HepG2 (cell line): ENCODE data around the gene DLX1. TPM values are rescaled to one million over a fixed set of nuclear protein-coding genes. Genes with fewer than 3 reads are reported as not detected.

Experiments
- ATAD3A ChIP-seq: sonication (generic); formaldehyde crosslinking; IDR thresholded peaks from 2 replicates; pipeline ENCODE4 v1.4.0; 2020; ENCODE audit warnings: missing genetic modification reagents
- ERF ChIP-seq: IDR thresholded peaks from 2 replicates; pipeline ENCODE4 v1.6.1; 2018; ENCODE audit warnings: missing biosample characterization, missing genetic modification reagents
- GPN1 ChIP-seq: sonication (generic); formaldehyde crosslinking; IDR thresholded peaks from 2 replicates; pipeline ENCODE4 v1.5.1; 2020; ENCODE audit warnings: missing genetic modification reagents, borderline replicate concordance
- HHEX ChIP-seq: IDR thresholded peaks from 2 replicates; pipeline ENCODE4 v1.6.1; 2016; ENCODE audit warnings: control low read depth
- HMGA1 ChIP-seq: sonication (generic); formaldehyde crosslinking; conservative IDR thresholded peaks from 2 replicates; pipeline ENCODE4 v1.4.0; 2020; ENCODE audit warnings: missing genetic modification reagents
- ISL2 ChIP-seq: sonication (generic); formaldehyde crosslinking; IDR thresholded peaks from 2 replicates; pipeline ENCODE4 v1.5.0; 2020; ENCODE audit warnings: missing genetic modification reagents
- ISX ChIP-seq: sonication (generic); formaldehyde crosslinking; conservative IDR thresholded peaks from 2 replicates; pipeline ENCODE4 v1.5.0; 2020; ENCODE audit warnings: missing genetic modification reagents
- MBNL3 ChIP-seq: fragments of 250-450 bp; sonication (Bioruptor Pico); conservative IDR thresholded peaks from 2 replicates; pipeline ENCODE4 v1.8.0; 2022; ENCODE audit warnings: mild to moderate bottlenecking, inconsistent platforms
- MLLT10 ChIP-seq: sonication (generic); formaldehyde crosslinking; IDR thresholded peaks from 2 replicates; pipeline ENCODE4 v1.4.0; 2020; ENCODE audit warnings: missing genetic modification reagents
- RORA ChIP-seq: sonication (generic); formaldehyde crosslinking; IDR thresholded peaks from 2 replicates; pipeline ENCODE4 v1.5.0; 2020; ENCODE audit warnings: mild to moderate bottlenecking, missing genetic modification reagents, moderate library complexity
- ZFYVE20 ChIP-seq: sonication (generic); formaldehyde crosslinking; IDR thresholded peaks from 2 replicates; pipeline ENCODE4 v1.8.0; 2023; ENCODE audit warnings: low read depth, mild to moderate bottlenecking, moderate library complexity, missing genetic modification reagents, borderline replicate concordance
- ZNF12 ChIP-seq: sonication (generic); formaldehyde crosslinking; IDR thresholded peaks from 2 replicates; pipeline ENCODE4 v1.5.0; 2020; ENCODE audit warnings: missing genetic modification reagents
- ZNF550 ChIP-seq: sonication (generic); formaldehyde crosslinking; IDR thresholded peaks from 2 replicates; pipeline ENCODE4 v1.4.0; 2020; ENCODE audit warnings: mild to moderate bottlenecking, missing genetic modification reagents, borderline replicate concordance
- ZNF777 ChIP-seq: sonication (generic); formaldehyde crosslinking; IDR thresholded peaks from 2 replicates; pipeline ENCODE4 v1.4.0; 2020; ENCODE audit warnings: missing genetic modification reagents
- ZNF83 ChIP-seq: sonication (generic); formaldehyde crosslinking; IDR thresholded peaks from 2 replicates; pipeline ENCODE4 v1.4.0; 2020; ENCODE audit warnings: missing genetic modification reagents, mild to moderate bottlenecking, borderline replicate concordance
- polyA plus RNA-seq, 8 experiments: library from polyadenylated mRNA; depleted of rRNA in 3 of 8; stranded (reverse) in 7 of 8; unstranded in 1 of 8; fragments of >200 nt; fragmentation: Illumina TruSeq in 4 of 8; extraction: Trizol in 4 of 8; gene quantifications; 2 replicates each; pipeline versions ENCODE4 v1.2.1 to v1.2.3, GENCODE V29; 2011 to 2016; ENCODE audit warnings: low read depth in 4 of 8, missing spikeins in 1 of 8, mixed read lengths in 1 of 8; ENCODE audit not compliant: insufficient read depth in 1 of 8
- total RNA-seq, 5 experiments: library from RNA; depleted of rRNA; stranded (reverse); fragments of >200 nt; fragmentation: Illumina TruSeq; extraction: Trizol; gene quantifications; 2 replicates each; pipeline ENCODE4 v1.2.3, GENCODE V29; 2016; ENCODE audit warnings: low read depth in 1 of 5
- TF ChIP-seq, protein P1 (sequence below): sonication (generic); formaldehyde crosslinking; IDR thresholded peaks from 2 replicates; pipeline ENCODE4 v1.4.0; 2020; ENCODE audit warnings: missing genetic modification reagents, borderline replicate concordance
- TF ChIP-seq, protein P2 (sequence below): fragments of 450-650 bp; IDR thresholded peaks from 2 replicates; pipeline ENCODE4 v1.6.1; 2017
- TF ChIP-seq, protein P3 (sequence below), 2 experiments: sonication (generic) in 1 of 2; formaldehyde crosslinking in 1 of 2; IDR thresholded peaks; 2 replicates each; pipeline versions ENCODE4 v1.6.1 to v1.9.0; 2014 to 2022; ENCODE audit warnings: antibody characterized with exemption in 1 of 2, borderline replicate concordance in 1 of 2, inconsistent platforms in 1 of 2, low read depth in 1 of 2, missing genetic modification reagents in 1 of 2
- TF ChIP-seq, protein P4 (sequence below): sonication (generic); formaldehyde crosslinking; IDR thresholded peaks from 2 replicates; pipeline ENCODE4 v1.8.0; 2022; ENCODE audit warnings: mild to moderate bottlenecking, missing genetic modification reagents, borderline replicate concordance

DLX1 gene
- total and polyA plus RNA-seq, 2 of the 13 experiments (the other 11 are each of a cell fraction or from before 2014, with no cell fraction given), result 0.18 to 0.86 TPM

DNA sequence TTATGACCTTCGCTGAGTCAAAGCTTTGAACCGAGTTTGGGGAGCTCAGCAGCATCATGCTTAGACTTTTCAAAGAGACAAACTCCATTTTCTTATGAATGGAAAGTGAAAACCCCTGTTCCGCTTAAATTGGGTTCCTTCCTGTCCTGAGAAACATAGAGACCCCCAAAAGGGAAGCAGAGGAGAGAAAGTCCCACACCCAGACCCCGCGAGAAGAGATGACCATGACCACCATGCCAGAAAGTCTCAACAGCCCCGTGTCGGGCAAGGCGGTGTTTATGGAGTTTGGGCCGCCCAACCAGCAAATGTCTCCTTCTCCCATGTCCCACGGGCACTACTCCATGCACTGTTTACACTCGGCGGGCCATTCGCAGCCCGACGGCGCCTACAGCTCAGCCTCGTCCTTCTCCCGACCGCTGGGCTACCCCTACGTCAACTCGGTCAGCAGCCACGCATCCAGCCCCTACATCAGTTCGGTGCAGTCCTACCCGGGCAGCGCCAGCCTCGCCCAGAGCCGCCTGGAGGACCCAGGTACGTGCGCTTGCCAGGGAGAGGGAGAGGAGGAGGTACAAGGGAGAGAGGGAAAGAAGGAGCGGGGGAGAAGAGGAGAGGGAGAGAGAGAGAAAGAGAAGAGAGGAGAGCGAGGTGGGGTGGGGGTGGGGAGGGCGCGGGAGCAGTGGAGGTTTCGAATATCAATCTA lies at the start of gene DLX1 (continued):
- TF ChIP-seq, protein P1, sequence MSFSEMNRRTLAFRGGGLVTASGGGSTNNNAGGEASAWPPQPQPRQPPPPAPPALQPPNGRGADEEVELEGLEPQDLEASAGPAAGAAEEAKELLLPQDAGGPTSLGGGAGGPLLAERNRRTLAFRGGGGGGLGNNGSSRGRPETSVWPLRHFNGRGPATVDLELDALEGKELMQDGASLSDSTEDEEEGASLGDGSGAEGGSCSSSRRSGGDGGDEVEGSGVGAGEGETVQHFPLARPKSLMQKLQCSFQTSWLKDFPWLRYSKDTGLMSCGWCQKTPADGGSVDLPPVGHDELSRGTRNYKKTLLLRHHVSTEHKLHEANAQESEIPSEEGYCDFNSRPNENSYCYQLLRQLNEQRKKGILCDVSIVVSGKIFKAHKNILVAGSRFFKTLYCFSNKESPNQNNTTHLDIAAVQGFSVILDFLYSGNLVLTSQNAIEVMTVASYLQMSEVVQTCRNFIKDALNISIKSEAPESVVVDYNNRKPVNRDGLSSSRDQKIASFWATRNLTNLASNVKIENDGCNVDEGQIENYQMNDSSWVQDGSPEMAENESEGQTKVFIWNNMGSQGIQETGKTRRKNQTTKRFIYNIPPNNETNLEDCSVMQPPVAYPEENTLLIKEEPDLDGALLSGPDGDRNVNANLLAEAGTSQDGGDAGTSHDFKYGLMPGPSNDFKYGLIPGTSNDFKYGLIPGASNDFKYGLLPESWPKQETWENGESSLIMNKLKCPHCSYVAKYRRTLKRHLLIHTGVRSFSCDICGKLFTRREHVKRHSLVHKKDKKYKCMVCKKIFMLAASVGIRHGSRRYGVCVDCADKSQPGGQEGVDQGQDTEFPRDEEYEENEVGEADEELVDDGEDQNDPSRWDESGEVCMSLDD, result no peak
- no peak for TF ChIP-seq RORA (CRISPR knock-in tag)
- no peak for TF ChIP-seq ATAD3A (CRISPR knock-in tag)
- TF ChIP-seq, protein P2, sequence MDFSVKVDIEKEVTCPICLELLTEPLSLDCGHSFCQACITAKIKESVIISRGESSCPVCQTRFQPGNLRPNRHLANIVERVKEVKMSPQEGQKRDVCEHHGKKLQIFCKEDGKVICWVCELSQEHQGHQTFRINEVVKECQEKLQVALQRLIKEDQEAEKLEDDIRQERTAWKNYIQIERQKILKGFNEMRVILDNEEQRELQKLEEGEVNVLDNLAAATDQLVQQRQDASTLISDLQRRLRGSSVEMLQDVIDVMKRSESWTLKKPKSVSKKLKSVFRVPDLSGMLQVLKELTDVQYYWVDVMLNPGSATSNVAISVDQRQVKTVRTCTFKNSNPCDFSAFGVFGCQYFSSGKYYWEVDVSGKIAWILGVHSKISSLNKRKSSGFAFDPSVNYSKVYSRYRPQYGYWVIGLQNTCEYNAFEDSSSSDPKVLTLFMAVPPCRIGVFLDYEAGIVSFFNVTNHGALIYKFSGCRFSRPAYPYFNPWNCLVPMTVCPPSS, result no peak
- TF ChIP-seq, protein P3, sequence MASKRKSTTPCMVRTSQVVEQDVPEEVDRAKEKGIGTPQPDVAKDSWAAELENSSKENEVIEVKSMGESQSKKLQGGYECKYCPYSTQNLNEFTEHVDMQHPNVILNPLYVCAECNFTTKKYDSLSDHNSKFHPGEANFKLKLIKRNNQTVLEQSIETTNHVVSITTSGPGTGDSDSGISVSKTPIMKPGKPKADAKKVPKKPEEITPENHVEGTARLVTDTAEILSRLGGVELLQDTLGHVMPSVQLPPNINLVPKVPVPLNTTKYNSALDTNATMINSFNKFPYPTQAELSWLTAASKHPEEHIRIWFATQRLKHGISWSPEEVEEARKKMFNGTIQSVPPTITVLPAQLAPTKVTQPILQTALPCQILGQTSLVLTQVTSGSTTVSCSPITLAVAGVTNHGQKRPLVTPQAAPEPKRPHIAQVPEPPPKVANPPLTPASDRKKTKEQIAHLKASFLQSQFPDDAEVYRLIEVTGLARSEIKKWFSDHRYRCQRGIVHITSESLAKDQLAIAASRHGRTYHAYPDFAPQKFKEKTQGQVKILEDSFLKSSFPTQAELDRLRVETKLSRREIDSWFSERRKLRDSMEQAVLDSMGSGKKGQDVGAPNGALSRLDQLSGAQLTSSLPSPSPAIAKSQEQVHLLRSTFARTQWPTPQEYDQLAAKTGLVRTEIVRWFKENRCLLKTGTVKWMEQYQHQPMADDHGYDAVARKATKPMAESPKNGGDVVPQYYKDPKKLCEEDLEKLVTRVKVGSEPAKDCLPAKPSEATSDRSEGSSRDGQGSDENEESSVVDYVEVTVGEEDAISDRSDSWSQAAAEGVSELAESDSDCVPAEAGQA (IDR thresholded peaks at IDR 0.05; ENCODE audit: low read depth), result no peak
- TF ChIP-seq, protein P3 (CRISPR knock-in tag; IDR thresholded peaks at IDR 0.05; ENCODE audit: borderline replicate concordance), result no peak
- TF ChIP-seq ERF (CRISPR knock-in tag), result no peak
- no peak for TF ChIP-seq ZFYVE20 (CRISPR knock-in tag)
- TF ChIP-seq ZNF550 (CRISPR knock-in tag), result no peak
- TF ChIP-seq ISX, result no peak
- no peak for TF ChIP-seq GPN1
- TF ChIP-seq HMGA1, result no peak
- TF ChIP-seq ZNF777 (CRISPR knock-in tag), result peak; percentile 97
- no peak for TF ChIP-seq HHEX (CRISPR knock-in tag)
- no peak for TF ChIP-seq ISL2 (CRISPR knock-in tag)
- TF ChIP-seq MBNL3 (CRISPR knock-in tag), result no peak
- TF ChIP-seq, protein P4, sequence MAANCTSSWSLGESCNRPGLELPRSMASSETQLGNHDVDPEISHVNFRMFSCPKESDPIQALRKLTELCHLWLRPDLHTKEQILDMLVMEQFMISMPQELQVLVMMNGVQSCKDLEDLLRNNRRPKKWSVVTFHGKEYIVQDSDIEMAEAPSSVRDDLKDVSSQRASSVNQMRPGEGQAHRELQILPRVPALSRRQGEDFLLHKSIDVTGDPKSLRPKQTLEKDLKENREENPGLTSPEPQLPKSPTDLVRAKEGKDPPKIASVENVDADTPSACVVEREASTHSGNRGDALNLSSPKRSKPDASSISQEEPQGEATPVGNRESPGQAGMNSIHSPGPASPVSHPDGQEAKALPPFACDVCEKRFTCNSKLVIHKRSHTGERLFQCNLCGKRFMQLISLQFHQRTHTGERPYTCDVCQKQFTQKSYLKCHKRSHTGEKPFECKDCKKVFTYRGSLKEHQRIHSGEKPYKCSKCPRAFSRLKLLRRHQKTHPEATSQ (CRISPR knock-in tag), result 0 out of 2 replicates have a peak, but pooled peaks have one; percentile 34
- no peak for TF ChIP-seq ZNF12 (CRISPR knock-in tag)
- TF ChIP-seq ZNF83 (CRISPR knock-in tag), result no peak
- no peak for TF ChIP-seq MLLT10 (CRISPR knock-in tag)
